Fibroblast of mammary gland (primary cell): ENCODE results near the gene MXD4.

Experiments used
- DNase-seq: peaks from one replicate; pipeline ENCODE4 v3.0.0-alpha.2; 2010; ENCODE audit warnings: low read depth
- H3K4me3 ChIP-seq: 2 replicates; pipeline ENCODE4 v1.5.1; 2011; ENCODE audit warnings: low read depth, mild to moderate bottlenecking, low read length, moderate library complexity; ENCODE audit not compliant: control insufficient read depth
- CTCF ChIP-seq: conservative IDR thresholded peaks from 2 replicates; pipeline ENCODE4 v1.5.1; 2011; ENCODE audit warnings: low read depth, low read length, inconsistent platforms; ENCODE audit not compliant: control insufficient read depth, insufficient read depth

The MXD4 gene

GRCh38 chr4:2245787-2246275, 16.1 kb downstream of the MXD4 start:
- no peak for TF ChIP-seq CTCF
- no peak overlapping the region for H3K4me3 ChIP-seq
- DNase-seq, result no peak

GRCh38 chr4:2245057-2245786, 16.7 kb downstream of the MXD4 start:
- no peak for TF ChIP-seq CTCF
- no peak for DNase-seq

GRCh38 chr4:2243681-2244380, 18.1 kb downstream of the MXD4 start:
- TF ChIP-seq CTCF, result peak; percentile 38
- H3K4me3 ChIP-seq, result no peak overlapping the region
- peak; percentile 66 for DNase-seq

More at GRCh38 chr4:2245057-2245786, 16.7 kb downstream of the MXD4 start:
- H3K4me3 ChIP-seq, result no peak overlapping the region

- peak within 1 kb of the TSS; percentile 85 for H3K4me3 ChIP-seq
- no peak for TF ChIP-seq CTCF
- DNase-seq, result peak; percentile 97
Measured at GRCh38 chr4:2241410-2242353, 20.2 kb downstream of the MXD4 start, which contains the start of the genes HAUS3 and POLN. Gene HAUS3 (minus strand): TSS chr4:2242121. CDS start chr4:2240946, 1,175 bp downstream. Gene POLN (minus strand): TSS chr4:2242121. CDS start chr4:2229231, 12,890 bp downstream.

GRCh38 chr4:2241003-2241402, 20.9 kb downstream of the MXD4 start:
- DNase-seq, result no peak
- H3K4me3 ChIP-seq, result peak overlapping the region; percentile 85

More at GRCh38 chr4:2241003-2241402, 20.9 kb downstream of the MXD4 start:
- no peak for TF ChIP-seq CTCF
